Caco-2 (cell line): ENCODE measurements around the gene ARMS2. TPM values are rescaled to one million over a fixed set of nuclear protein-coding genes. Genes with fewer than 3 reads are reported as not detected.

ENCODE experiments used
- BruUV-seq: library from RNA; stranded (reverse); fragments of 400-500 nt; replicated peaks from 2 replicates; lab custom pipeline; 2021; lab: Mats Ljungman, UMichigan
- CTCF ChIA-PET: fragments of 300-600 bp; sonication (Branson Sonifier 250); formaldehyde crosslinking; loops from one replicate; lab custom pipeline; 2022; ENCODE audit warnings: antibody characterized with exemption; lab: Charles Lee
- POLR2A ChIA-PET: fragments of 300-600 bp; sonication (Branson Sonifier 250); formaldehyde crosslinking; loops from one replicate; lab custom pipeline; 2022; ENCODE audit warnings: antibody characterized with exemption; lab: Charles Lee
- DNase-seq, 2 experiments: peaks; one replicate each; pipeline versions ENCODE4 v3.0.0 to v3.0.0-alpha.2; 2020 to 2022
- H3K27me3 ChIP-seq: replicated peaks from 2 replicates; pipeline ENCODE4 v1.6.0; 2011; ENCODE audit warnings: low read length; ENCODE audit not compliant: control insufficient read depth, insufficient read depth
- H3K36me3 ChIP-seq: 2 replicates; pipeline ENCODE4 v1.5.1; 2011; ENCODE audit warnings: low read length; ENCODE audit not compliant: control insufficient read depth, insufficient read depth
- H3K4me1 ChIP-seq: fragments of 250-450 bp; sonication (Bioruptor Pico); 2 replicates; pipeline ENCODE4 v1.5.1; 2020; ENCODE audit warnings: mild to moderate bottlenecking
- H3K4me3 ChIP-seq: 2 replicates; pipeline ENCODE4 v1.5.1; 2011; ENCODE audit warnings: low read depth, mild to moderate bottlenecking, control low read depth, low read length
- H3K9me3 ChIP-seq: fragments of 250-450 bp; sonication (Bioruptor Pico); 2 replicates; pipeline ENCODE4 v1.5.1; 2020; ENCODE audit warnings: mild to moderate bottlenecking, moderate library complexity
- H3K27ac Mint-ChIP-seq: one replicate; pipeline ENCODE4 v1.8.0; 2022; ENCODE audit warnings: mixed read lengths; ENCODE audit not compliant: unreplicated experiment
- H3K27me3 Mint-ChIP-seq: one replicate; pipeline ENCODE4 v1.8.0; 2022; ENCODE audit warnings: mixed read lengths; ENCODE audit not compliant: insufficient read depth, unreplicated experiment
- H3K36me3 Mint-ChIP-seq: one replicate; pipeline ENCODE4 v1.8.0; 2022; ENCODE audit warnings: mild to moderate bottlenecking, mixed read lengths; ENCODE audit not compliant: insufficient read depth, unreplicated experiment
- H3K4me1 Mint-ChIP-seq: one replicate; pipeline ENCODE4 v1.8.0; 2022; ENCODE audit warnings: low read depth, mixed read lengths; ENCODE audit not compliant: unreplicated experiment
- H3K4me3 Mint-ChIP-seq: one replicate; pipeline ENCODE4 v1.8.0; 2022; ENCODE audit warnings: mild to moderate bottlenecking, moderate library complexity, mixed read lengths; ENCODE audit not compliant: unreplicated experiment
- H3K9me3 Mint-ChIP-seq: one replicate; pipeline ENCODE4 v1.8.0; 2022; ENCODE audit warnings: mixed read lengths; ENCODE audit not compliant: unreplicated experiment
- CTCF ChIP-seq, 2 experiments: fragments of 200-600 bp in 1 of 2; IDR thresholded peaks; 1 replicate in 1 of 2; 2 replicates in 1 of 2; pipeline versions ENCODE4 v1.5.1 to v1.8.0; 2011 to 2022; ENCODE audit warnings: antibody characterized with exemption in 1 of 2, control low read depth in 1 of 2, inconsistent platforms in 1 of 2, low read depth in 1 of 2, low read length in 1 of 2, mild to moderate bottlenecking in 1 of 2, moderate library complexity in 1 of 2; ENCODE audit not compliant: insufficient read depth in 1 of 2, severe bottlenecking in 1 of 2, unreplicated experiment in 1 of 2
- intact Hi-C: fragments of 100-400 bp; cut with micrococcal nuclease; formaldehyde crosslinking; loops from one replicate; pipeline ENCODE4 v1.10.0; 2022; ENCODE audit not compliant: unreplicated experiment
- total RNA-seq: library from RNA; stranded (reverse); gene quantifications from 2 replicates; pipeline ENCODE4 v1.2.3, GENCODE V29; 2022

ARMS2 gene
- total RNA-seq, 1 experiment from 2014 or later: not detected

- Mint-ChIP-seq H3K27ac (no peak overlapping the region), H3K4me1 (peaks cover 10% of the 10 kb centered on the region), H3K36me3 (no peaks in the 10 kb centered on the region), H3K27me3 (no peaks in the 10 kb centered on the region), H3K4me3 (no peak overlapping the region), H3K9me3 (peaks cover 10% of the 10 kb centered on the region)
- intact Hi-C loops: no loop called here
- no peak overlapping the region for H3K4me3 ChIP-seq
- no peaks in the 10 kb centered on the region; the same call in 1 of the 2 replicates for H3K27me3 ChIP-seq
- no TSS peak for BruUV-seq
- CTCF ChIA-PET: interaction anchor here (1.6 kb wide), 1 partner anchor 198 kb away, joined by 3 read pairs; no protein-coding TSS in a partner anchor
- DNase-seq: no peak
- no peaks in the 10 kb centered on the region for H3K36me3 ChIP-seq
- H3K4me1 ChIP-seq: peaks cover 16% of the 10 kb centered on the region; the same call in 1 of the 2 replicates
- TF ChIP-seq CTCF (IDR thresholded peaks at IDR 0.05; ENCODE audit: insufficient read depth in 1 of 2, low read depth in 1 of 2, low read length in 1 of 2, severe bottlenecking in 1 of 2, unreplicated experiment in 1 of 2): no peak
- POLR2A ChIA-PET: no interaction called here
- H3K9me3 ChIP-seq: peaks cover 4% of the 10 kb centered on the region; the same call in 1 of the 2 replicates
Observed at GRCh38 chr10:122477436-122477835, 23.0 kb downstream of the ARMS2 start.

GRCh38 chr10:122478971-122479370 lies 24.5 kb downstream of the ARMS2 start:
- TF ChIP-seq CTCF (IDR thresholded peaks at IDR 0.05; ENCODE audit: insufficient read depth in 1 of 2, low read depth in 1 of 2, low read length in 1 of 2, severe bottlenecking in 1 of 2, unreplicated experiment in 1 of 2): no peak
- Mint-ChIP-seq H3K4me1 (peaks cover 10% of the 10 kb centered on the region), H3K9me3 (peaks cover 10% of the 10 kb centered on the region), H3K27ac (no peak overlapping the region), H3K27me3 (no peaks in the 10 kb centered on the region), H3K36me3 (no peaks in the 10 kb centered on the region), H3K4me3 (no peak overlapping the region)
- Histone ChIP-seq H3K4me3 (no peak overlapping the region), H3K9me3 (peaks cover 4% of the 10 kb centered on the region; the same call in 1 of the 2 replicates), H3K36me3 (no peaks in the 10 kb centered on the region), H3K4me1 (peaks cover 16% of the 10 kb centered on the region; the same call in 1 of the 2 replicates), H3K27me3 (no peaks in the 10 kb centered on the region; the same call in 1 of the 2 replicates)
- no peak for DNase-seq
- POLR2A ChIA-PET: no interaction called here
- BruUV-seq: no TSS peak
- intact Hi-C loops: no loop called here
- CTCF ChIA-PET: interaction anchor here (1.6 kb wide), 1 partner anchor 199 kb away, joined by 3 read pairs; no protein-coding TSS in a partner anchor

GRCh38 chr10:122480146-122480833 lies 25.8 kb downstream of the ARMS2 start:
- BruUV-seq: no TSS peak
- DNase-seq: no peak
- TF ChIP-seq CTCF (IDR thresholded peaks at IDR 0.05; ENCODE audit: insufficient read depth in 1 of 2, low read depth in 1 of 2, low read length in 1 of 2, severe bottlenecking in 1 of 2, unreplicated experiment in 1 of 2): no peak
- H3K4me3 Mint-ChIP-seq: no peak overlapping the region
- ChIA-PET POLR2A (no interaction called here), CTCF (interaction anchor here (1.1 kb wide), 1 partner anchor 181 kb away, joined by 3 read pairs; no protein-coding TSS in a partner anchor)
- no peaks in the 10 kb centered on the region; the same call in 1 of the 2 replicates for H3K27me3 ChIP-seq
- H3K4me1 ChIP-seq: peaks cover 13% of the 10 kb centered on the region; the same call in 1 of the 2 replicates
- H3K36me3 Mint-ChIP-seq: no peaks in the 10 kb centered on the region
- H3K36me3 ChIP-seq: no peaks in the 10 kb centered on the region
- intact Hi-C loops: no loop called here
- peaks cover 10% of the 10 kb centered on the region for H3K4me1 Mint-ChIP-seq
- H3K9me3 ChIP-seq: peaks cover 4% of the 10 kb centered on the region; the same call in 1 of the 2 replicates
- H3K9me3 Mint-ChIP-seq: peaks cover 10% of the 10 kb centered on the region
- H3K4me3 ChIP-seq: no peak overlapping the region
- no peaks in the 10 kb centered on the region for H3K27me3 Mint-ChIP-seq
- no peak overlapping the region for H3K27ac Mint-ChIP-seq
